GM18499 (cell line): ENCODE measurements around the gene GLYATL1B.
A peak's percentile ranks its signal among the peaks of the same experiment; 100 is the strongest.
"Not testable (repeated sequence)": the region's sequence is repeated elsewhere in the genome, so short reads cannot be mapped to it uniquely, and the experiment has no call there.

Source experiments
- ATAC-seq: cut with Tn5 transposase; IDR thresholded peaks from one replicate; pipeline ENCODE4 v1.9.1; 2021; ENCODE audit warnings: moderate number of reproducible peaks; ENCODE audit not compliant: insufficient read depth, unreplicated experiment

Gene GLYATL1B

GRCh38 chr11:59095225-59095624 lies 9.1 kb downstream of the GLYATL1B start:
- ATAC-seq = peak; percentile 79

GRCh38 chr11:59095972-59096575 lies 10.0 kb downstream of the GLYATL1B start:
- ATAC-seq = not testable (repeated sequence)

- ATAC-seq = no peak
These were observed 11.1 kb downstream of the GLYATL1B start for GRCh38 chr11:59097113-59097708.

- ATAC-seq = not testable (repeated sequence)
These were observed 11.8 kb downstream of the GLYATL1B start for GRCh38 chr11:59097938-59098337.

- ATAC-seq = peak; percentile 59
These were observed 16.2 kb downstream of the GLYATL1B start for GRCh38 chr11:59102259-59102765.

- ATAC-seq = peak; percentile 34
These were observed 20.5 kb downstream of the GLYATL1B start, which contains the start of gene FAM111B for GRCh38 chr11:59106363-59107336. Gene FAM111B (plus strand): TSS chr11:59107237. CDS start chr11:59109626, 2,389 bp downstream.

GRCh38 chr11:59107721-59108120 lies 21.6 kb downstream of the GLYATL1B start:
- not testable (repeated sequence) for ATAC-seq

GRCh38 chr11:59112494-59112893 lies 26.4 kb downstream of the GLYATL1B start:
- no peak for ATAC-seq

- no peak for ATAC-seq
These were observed 28.2 kb downstream of the GLYATL1B start for GRCh38 chr11:59114344-59114743.

GRCh38 chr11:59115553-59115952 lies 29.4 kb downstream of the GLYATL1B start:
- no peak for ATAC-seq

GRCh38 chr11:59117774-59118173 lies 31.7 kb downstream of the GLYATL1B start:
- ATAC-seq = no peak

- no peak for ATAC-seq
These were observed 33.7 kb downstream of the GLYATL1B start for GRCh38 chr11:59119826-59120225.

GRCh38 chr11:59135648-59136461 lies 49.7 kb downstream of the GLYATL1B start:
- peak; percentile 74 for ATAC-seq

- ATAC-seq = not testable (repeated sequence)
These were observed 50.4 kb downstream of the GLYATL1B start for GRCh38 chr11:59136551-59136950.

GRCh38 chr11:59137190-59137589 lies 51.1 kb downstream of the GLYATL1B start:
- ATAC-seq = no peak

- ATAC-seq = no peak
These were observed 52.5 kb downstream of the GLYATL1B start for GRCh38 chr11:59138643-59139042.

- ATAC-seq = no peak
These were observed 55.1 kb downstream of the GLYATL1B start for GRCh38 chr11:59141191-59141590.

- no peak for ATAC-seq
These were observed 55.8 kb downstream of the GLYATL1B start for GRCh38 chr11:59141673-59142460.
